Thyroid gland (tissue), 4 donors: ENCODE measurements around the gene EN2. TPM values are rescaled to one million over a fixed set of nuclear protein-coding genes. Genes with fewer than 3 reads are reported as not detected.

Source experiments
- DNase-seq, 2 donors: peaks; one replicate each; pipeline ENCODE4 v3.0.0-alpha.2; 2019
- H3K27ac ChIP-seq, 3 donors: fragments of 200-600 bp; sonication (generic); 1 replicate in 2 of 3; 2 replicates in 1 of 3; pipeline ENCODE4 v1.5.1; 2016 to 2019; ENCODE audit warnings: mild to moderate bottlenecking in 1 of 3, moderate library complexity in 1 of 3
- H3K27me3 ChIP-seq: fragments of 200-600 bp; sonication (generic); one replicate; pipeline ENCODE4 v1.5.1; 2019
- H3K36me3 ChIP-seq, 2 donors: fragments of 200-600 bp; sonication (generic); one replicate each; pipeline ENCODE4 v1.5.1; 2016 to 2019
- H3K4me1 ChIP-seq, 2 donors: fragments of 200-600 bp; sonication (generic); one replicate each; pipeline ENCODE4 v1.5.1; 2017 to 2019
- H3K4me3 ChIP-seq, 3 donors: fragments of 200-600 bp; sonication (generic); replicated peaks in 1 of 3; 1 replicate in 2 of 3; 2 replicates in 1 of 3; pipeline ENCODE4 v1.5.1; 2016; ENCODE audit warnings: mild to moderate bottlenecking in 1 of 3
- H3K9me3 ChIP-seq: fragments of 200-600 bp; sonication (generic); one replicate; pipeline ENCODE4 v1.5.1; 2017
- CTCF ChIP-seq, 6 experiments: fragments of 200-600 bp in 3 of 6; fragments of 450-650 bp in 3 of 6; sonication (generic) in 3 of 6; IDR thresholded peaks; one replicate each; pipeline ENCODE4 v1.5.1; 2016 to 2019; ENCODE audit warnings: antibody characterized with exemption in 6 of 6, mild to moderate bottlenecking in 2 of 6, inconsistent platforms in 1 of 6, moderate library complexity in 1 of 6
- POLR2A ChIP-seq, 2 donors: fragments of 450-650 bp; IDR thresholded peaks; one replicate each; pipeline ENCODE4 v1.6.1; 2017; ENCODE audit warnings: antibody characterized with exemption in 2 of 2, mild to moderate bottlenecking in 2 of 2, moderate library complexity in 1 of 2
- WGBS, 2 donors: methylation state at CpG; one replicate each; pipeline ENCODE4 v1.1.5; 2017; 5-methylcytosine and 5-hydroxymethylcytosine counted together
- intact Hi-C: fragments of 100-400 bp; cut with DNase I; formaldehyde crosslinking; loops from one replicate; pipeline ENCODE4 v1.15.1; 2023
- total RNA-seq, 4 donors: library from RNA; depleted of rRNA; stranded (reverse); fragments of >200 nt; gene quantifications; one replicate each; pipeline ENCODE4 v1.2.3, GENCODE V29; 2016

Gene EN2
- total RNA-seq, 4 donors from 2014 or later: 0.22 to 0.29 (median 0.27) TPM; not detected in 1

- no peak overlapping the region for H3K27ac ChIP-seq
- peaks cover 46% of the 10 kb centered on the region for H3K27me3 ChIP-seq
- intact Hi-C loops: no loop called here
- H3K4me1 ChIP-seq: peaks cover 4 to 15% of the 10 kb centered on the region in 2 donors
- H3K4me3 ChIP-seq: no peak overlapping the region
- TF ChIP-seq POLR2A (IDR thresholded peaks at IDR 0.05) (no peak), CTCF (IDR thresholded peaks at IDR 0.05) (no peak)
- H3K9me3 ChIP-seq: no peaks in the 10 kb centered on the region
- 55 to 56% methylated on average over 2 of the region's 2 CpGs for WGBS, 2 donors
- no peak for DNase-seq
- no peaks in the 10 kb centered on the region for H3K36me3 ChIP-seq
Measured at GRCh38 chr7:155447603-155448002, 10.3 kb upstream of the EN2 start.

- H3K27me3 ChIP-seq: peaks cover 54% of the 10 kb centered on the region
- DNase-seq: no peak
- no peaks in the 10 kb centered on the region for H3K9me3 ChIP-seq
- H3K27ac ChIP-seq: no peak overlapping the region
- no peaks in the 10 kb centered on the region for H3K36me3 ChIP-seq
- 2 to 5% methylated on average over 17 to 22 of the region's 35 CpGs for WGBS, 2 donors
- intact Hi-C loops: no loop called here
- no peak for TF ChIP-seq CTCF (IDR thresholded peaks at IDR 0.05)
- no peak for TF ChIP-seq POLR2A (IDR thresholded peaks at IDR 0.05)
- no peak overlapping the region for H3K4me3 ChIP-seq
- H3K4me1 ChIP-seq: peaks cover 4 to 16% of the 10 kb centered on the region in 2 donors
Measured at GRCh38 chr7:155448632-155449007, 9.3 kb upstream of the EN2 start.

GRCh38 chr7:155449008-155449868 lies 8.7 kb upstream of the EN2 start:
- H3K4me3 ChIP-seq: no peak overlapping the region
- intact Hi-C loops: no loop called here
- peaks cover 60% of the 10 kb centered on the region for H3K27me3 ChIP-seq

GRCh38 chr7:155449869-155450557 lies 7.9 kb upstream of the EN2 start:
- WGBS, 2 donors: 0 to 4% methylated on average over 13 of the region's 52 CpGs
- Histone ChIP-seq H3K4me3 (no peak overlapping the region), H3K36me3 (no peaks in the 10 kb centered on the region), H3K4me1 (peaks cover 15 to 30% of the 10 kb centered on the region in 2 donors), H3K27me3 (peaks cover 67% of the 10 kb centered on the region), H3K9me3 (no peaks in the 10 kb centered on the region), H3K27ac (no peak overlapping the region)
- intact Hi-C loops: no loop called here
- no peak for TF ChIP-seq POLR2A (IDR thresholded peaks at IDR 0.05)
- no peak for TF ChIP-seq CTCF (IDR thresholded peaks at IDR 0.05)
- no peak for DNase-seq

More at GRCh38 chr7:155449008-155449868, 8.7 kb upstream of the EN2 start:
- Histone ChIP-seq H3K27ac (no peak overlapping the region), H3K4me1 (peaks cover 9 to 22% of the 10 kb centered on the region in 2 donors), H3K9me3 (no peaks in the 10 kb centered on the region), H3K36me3 (no peaks in the 10 kb centered on the region)
- 1 to 3% methylated on average over 27 to 34 of the region's 69 CpGs for WGBS, 2 donors
- no peak for DNase-seq
- TF ChIP-seq POLR2A (IDR thresholded peaks at IDR 0.05) (no peak), CTCF (IDR thresholded peaks at IDR 0.05) (no peak)

- intact Hi-C loops: no loop called here
- no peaks in the 10 kb centered on the region for H3K9me3 ChIP-seq
- 0 to 3% methylated on average over 3 to 18 of the region's 24 CpGs for WGBS, 2 donors
- no peak overlapping the region for H3K27ac ChIP-seq
- no peak overlapping the region for H3K4me3 ChIP-seq
- TF ChIP-seq POLR2A (IDR thresholded peaks at IDR 0.05) (no peak), CTCF (IDR thresholded peaks at IDR 0.05) (no peak)
- peaks cover 72% of the 10 kb centered on the region for H3K27me3 ChIP-seq
- peaks cover 15 to 33% of the 10 kb centered on the region in 2 donors for H3K4me1 ChIP-seq
- no peaks in the 10 kb centered on the region for H3K36me3 ChIP-seq
- DNase-seq: no peak
Measured at GRCh38 chr7:155450558-155450969, 7.4 kb upstream of the EN2 start.
